HL-60 (cell line): ENCODE measurements around the gene EHD4.

ENCODE experiments used
- TF ChIP-seq, protein P1 (sequence below): IDR thresholded peaks from one replicate; pipeline ENCODE4 v1.5.1; 2011; ENCODE audit warnings: low read length, control low read depth, inconsistent platforms; ENCODE audit not compliant: insufficient read depth
- TF ChIP-seq, protein P2 (sequence below): IDR thresholded peaks from 2 replicates; pipeline ENCODE4 v1.6.1; 2012; ENCODE audit warnings: low read depth; ENCODE audit not compliant: insufficient replicate concordance

DNA sequence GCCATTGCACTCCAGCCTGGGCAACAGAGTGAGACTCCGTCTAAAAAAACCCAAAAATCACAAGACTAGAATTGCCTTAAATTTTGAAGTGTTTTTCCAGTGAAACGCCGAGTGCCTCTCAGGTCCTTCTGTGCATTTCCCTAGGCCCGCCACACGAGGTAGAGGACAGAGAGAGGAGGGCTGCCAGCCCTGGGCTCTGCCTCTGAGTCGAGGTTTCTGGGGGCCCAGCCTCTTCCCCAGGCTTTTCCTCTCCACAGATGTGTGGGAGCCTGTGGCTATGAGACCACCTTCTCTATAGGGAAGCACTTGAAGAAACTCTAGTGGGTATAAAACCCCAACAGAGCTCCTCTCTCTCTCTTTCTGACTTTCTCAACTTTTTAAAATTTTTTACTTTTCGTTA lies 10.9 kb upstream of the EHD4 start:
- TF ChIP-seq, protein P1, sequence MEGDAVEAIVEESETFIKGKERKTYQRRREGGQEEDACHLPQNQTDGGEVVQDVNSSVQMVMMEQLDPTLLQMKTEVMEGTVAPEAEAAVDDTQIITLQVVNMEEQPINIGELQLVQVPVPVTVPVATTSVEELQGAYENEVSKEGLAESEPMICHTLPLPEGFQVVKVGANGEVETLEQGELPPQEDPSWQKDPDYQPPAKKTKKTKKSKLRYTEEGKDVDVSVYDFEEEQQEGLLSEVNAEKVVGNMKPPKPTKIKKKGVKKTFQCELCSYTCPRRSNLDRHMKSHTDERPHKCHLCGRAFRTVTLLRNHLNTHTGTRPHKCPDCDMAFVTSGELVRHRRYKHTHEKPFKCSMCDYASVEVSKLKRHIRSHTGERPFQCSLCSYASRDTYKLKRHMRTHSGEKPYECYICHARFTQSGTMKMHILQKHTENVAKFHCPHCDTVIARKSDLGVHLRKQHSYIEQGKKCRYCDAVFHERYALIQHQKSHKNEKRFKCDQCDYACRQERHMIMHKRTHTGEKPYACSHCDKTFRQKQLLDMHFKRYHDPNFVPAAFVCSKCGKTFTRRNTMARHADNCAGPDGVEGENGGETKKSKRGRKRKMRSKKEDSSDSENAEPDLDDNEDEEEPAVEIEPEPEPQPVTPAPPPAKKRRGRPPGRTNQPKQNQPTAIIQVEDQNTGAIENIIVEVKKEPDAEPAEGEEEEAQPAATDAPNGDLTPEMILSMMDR, result no peak
- TF ChIP-seq, protein P2, sequence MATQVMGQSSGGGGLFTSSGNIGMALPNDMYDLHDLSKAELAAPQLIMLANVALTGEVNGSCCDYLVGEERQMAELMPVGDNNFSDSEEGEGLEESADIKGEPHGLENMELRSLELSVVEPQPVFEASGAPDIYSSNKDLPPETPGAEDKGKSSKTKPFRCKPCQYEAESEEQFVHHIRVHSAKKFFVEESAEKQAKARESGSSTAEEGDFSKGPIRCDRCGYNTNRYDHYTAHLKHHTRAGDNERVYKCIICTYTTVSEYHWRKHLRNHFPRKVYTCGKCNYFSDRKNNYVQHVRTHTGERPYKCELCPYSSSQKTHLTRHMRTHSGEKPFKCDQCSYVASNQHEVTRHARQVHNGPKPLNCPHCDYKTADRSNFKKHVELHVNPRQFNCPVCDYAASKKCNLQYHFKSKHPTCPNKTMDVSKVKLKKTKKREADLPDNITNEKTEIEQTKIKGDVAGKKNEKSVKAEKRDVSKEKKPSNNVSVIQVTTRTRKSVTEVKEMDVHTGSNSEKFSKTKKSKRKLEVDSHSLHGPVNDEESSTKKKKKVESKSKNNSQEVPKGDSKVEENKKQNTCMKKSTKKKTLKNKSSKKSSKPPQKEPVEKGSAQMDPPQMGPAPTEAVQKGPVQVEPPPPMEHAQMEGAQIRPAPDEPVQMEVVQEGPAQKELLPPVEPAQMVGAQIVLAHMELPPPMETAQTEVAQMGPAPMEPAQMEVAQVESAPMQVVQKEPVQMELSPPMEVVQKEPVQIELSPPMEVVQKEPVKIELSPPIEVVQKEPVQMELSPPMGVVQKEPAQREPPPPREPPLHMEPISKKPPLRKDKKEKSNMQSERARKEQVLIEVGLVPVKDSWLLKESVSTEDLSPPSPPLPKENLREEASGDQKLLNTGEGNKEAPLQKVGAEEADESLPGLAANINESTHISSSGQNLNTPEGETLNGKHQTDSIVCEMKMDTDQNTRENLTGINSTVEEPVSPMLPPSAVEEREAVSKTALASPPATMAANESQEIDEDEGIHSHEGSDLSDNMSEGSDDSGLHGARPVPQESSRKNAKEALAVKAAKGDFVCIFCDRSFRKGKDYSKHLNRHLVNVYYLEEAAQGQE, result no peak
